GM18520 (cell line): ENCODE measurements around the gene ANXA4.

Experiments used
- ATAC-seq: cut with Tn5 transposase; IDR thresholded peaks from one replicate; pipeline ENCODE4 v1.9.1; 2021; ENCODE audit not compliant: unreplicated experiment

The ANXA4 gene

DNA sequence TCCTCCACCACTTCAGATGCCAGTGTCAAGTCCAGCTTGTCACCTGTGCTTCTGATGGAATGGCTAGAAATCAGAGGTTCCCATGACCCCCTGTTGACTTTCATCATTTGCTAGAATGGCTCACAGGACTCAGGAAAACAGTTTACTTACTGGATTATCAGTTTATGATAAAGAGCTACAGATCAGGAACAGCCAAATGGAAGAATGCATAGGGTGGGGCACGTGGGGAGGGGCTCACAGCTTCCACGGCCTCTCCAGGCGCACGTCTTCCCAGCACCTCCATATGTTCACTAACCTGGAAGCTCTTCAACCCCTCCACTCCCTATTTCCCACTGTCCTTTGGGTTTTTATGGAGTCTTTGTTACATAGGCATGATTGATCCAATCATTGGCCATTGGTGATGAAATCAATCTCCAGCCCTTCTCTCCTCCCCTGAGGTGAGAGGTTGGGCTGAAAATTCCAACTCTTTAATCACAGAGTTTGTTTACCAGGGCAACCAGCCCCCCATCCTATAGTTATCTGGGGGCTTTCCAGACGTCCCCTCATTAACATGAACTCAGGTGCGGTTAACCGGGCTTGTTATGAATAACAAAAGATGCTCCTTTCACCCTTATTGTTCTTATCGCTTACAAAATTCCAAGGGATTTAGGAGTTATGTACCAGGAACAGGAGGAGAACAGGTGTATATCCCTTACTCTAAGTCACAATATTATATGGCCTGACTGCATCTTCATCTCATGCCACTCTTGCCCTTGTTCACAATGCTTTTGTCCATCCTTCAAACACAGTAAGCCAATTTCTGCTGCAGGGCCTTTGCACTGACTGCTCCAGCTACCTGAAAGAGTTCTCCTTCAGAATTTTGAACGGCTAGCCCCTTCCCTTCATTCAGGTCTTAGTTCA is 35.2 kb downstream of the ANXA4 start:
- no peak for ATAC-seq

GRCh38 chr2:69777786-69778105 is 35.8 kb downstream of the ANXA4 start:
- no peak for ATAC-seq

GRCh38 chr2:69779258-69780001 is 37.5 kb downstream of the ANXA4 start:
- ATAC-seq, result no peak

GRCh38 chr2:69780921-69781320 is 39.0 kb downstream of the ANXA4 start:
- ATAC-seq, result no peak

GRCh38 chr2:69781321-69782248 is 39.7 kb downstream of the ANXA4 start:
- peak; percentile 59 for ATAC-seq

DNA sequence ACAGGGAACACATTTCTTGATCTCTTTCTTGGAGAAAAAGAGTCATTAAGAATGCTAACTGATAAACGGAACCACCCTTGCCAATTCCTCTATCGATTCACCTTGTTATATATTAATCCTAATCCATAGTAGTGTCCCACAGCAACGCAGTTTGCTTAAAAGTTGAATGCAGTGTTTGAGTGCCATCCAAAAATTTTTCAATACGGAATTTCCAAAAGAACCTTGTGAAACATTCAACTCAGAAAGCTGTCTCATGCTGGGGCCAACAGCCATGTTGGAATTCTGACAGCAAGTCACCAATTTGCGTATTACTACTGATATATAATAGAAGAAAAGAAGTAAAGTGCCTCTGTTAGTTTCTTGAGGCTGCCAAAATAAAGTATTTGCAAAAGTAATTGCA is 42.3 kb downstream of the ANXA4 start:
- ATAC-seq, result no peak

DNA sequence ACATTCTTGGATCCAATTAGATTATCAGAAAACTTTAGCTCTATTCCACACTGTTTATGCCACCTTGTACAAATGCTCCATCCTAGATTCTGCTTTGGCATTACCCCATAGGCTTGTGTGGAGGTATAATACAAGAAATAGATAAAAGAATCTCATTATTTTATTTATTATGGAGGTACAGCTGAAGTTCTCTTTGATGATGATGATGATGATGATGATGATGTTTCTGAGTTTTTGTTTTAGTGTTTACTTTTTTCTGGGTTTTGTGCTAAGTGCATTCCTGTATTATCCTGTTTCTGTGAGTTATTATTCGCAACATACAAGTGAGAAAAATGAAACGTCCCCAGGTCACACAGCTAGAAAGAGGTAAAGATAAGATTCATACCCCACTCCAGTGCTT is 43.4 kb downstream of the ANXA4 start:
- ATAC-seq, result no peak

GRCh38 chr2:69786052-69786560 is 44.2 kb downstream of the ANXA4 start:
- no peak for ATAC-seq

GRCh38 chr2:69789175-69789721 is 47.3 kb downstream of the ANXA4 start:
- ATAC-seq, result peak; percentile 65

DNA sequence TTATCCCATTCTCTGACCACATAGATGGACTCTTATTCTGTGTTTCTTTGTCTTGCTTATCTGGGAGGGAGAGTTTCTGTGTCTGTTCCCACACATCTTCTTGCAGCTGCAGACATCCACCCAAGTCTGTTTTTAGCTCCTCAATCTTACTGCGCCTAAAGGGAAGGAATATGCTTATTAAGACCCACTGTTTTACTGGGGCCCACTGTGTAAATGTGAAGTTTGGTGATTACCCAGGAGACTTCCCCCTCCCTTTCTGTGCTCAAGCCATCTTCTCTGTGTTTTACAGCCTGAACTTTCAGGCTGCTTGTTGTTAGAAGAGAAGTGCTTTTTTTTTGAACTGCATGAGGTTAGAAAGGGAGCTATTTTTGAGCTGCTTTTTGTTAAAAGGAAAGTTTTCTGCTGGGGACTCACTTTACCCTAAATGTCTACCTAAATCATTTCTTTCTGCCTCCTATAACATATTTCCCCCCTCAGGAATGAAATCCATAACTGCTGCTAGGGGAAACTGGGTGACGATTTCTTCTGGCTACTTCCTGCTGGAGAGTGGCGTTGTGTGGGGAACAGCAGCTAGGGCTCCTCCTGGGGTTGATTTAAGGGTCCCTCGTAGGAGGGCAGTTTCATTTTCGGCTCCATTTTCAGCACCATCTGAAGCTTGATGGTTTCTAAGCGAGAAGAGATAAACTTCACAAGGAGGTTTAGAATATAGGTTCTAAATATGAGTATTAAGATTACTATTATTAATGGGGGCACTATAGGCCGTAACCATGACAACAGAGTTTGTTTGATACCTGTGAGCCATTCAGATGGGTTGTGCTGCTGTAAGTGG is 48.1 kb downstream of the ANXA4 start:
- no peak for ATAC-seq

DNA sequence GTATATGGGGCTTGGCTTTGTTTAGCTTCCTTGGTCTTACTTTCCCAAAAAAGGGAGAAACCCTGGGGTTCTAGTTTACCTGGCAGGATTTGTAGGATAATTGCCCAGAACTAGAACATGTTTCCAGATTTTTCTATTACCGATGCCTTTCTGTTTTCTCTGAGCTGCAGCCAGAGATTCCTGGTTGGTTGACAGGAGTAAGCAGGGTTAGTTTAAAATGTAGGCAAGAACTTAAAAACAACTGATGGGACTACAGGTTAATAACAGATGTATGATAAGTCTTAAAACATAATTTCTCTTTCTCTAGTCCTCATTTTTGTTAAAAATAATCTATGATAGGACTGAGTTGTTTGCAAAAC is 48.6 kb downstream of the ANXA4 start:
- ATAC-seq, result no peak

DNA sequence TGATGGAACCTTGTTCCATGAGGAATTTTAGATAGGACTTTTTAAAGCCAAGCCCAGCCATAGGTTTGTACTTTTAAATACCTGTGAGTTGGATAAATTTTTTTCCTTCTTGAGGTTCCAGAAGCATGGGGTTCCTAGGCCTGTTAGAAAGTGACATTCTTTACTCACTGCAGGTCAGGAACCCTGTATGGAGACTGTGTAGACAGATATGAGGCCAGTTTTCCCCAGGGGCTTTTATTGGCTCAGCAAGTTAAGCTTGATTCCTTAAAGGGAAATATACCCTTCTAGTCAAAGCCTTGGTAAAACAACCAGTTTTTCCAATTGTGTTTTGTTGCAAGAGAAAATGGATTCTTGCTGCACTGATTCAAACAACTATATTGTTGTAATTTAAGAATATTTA is 49.1 kb downstream of the ANXA4 start:
- ATAC-seq, result no peak

DNA sequence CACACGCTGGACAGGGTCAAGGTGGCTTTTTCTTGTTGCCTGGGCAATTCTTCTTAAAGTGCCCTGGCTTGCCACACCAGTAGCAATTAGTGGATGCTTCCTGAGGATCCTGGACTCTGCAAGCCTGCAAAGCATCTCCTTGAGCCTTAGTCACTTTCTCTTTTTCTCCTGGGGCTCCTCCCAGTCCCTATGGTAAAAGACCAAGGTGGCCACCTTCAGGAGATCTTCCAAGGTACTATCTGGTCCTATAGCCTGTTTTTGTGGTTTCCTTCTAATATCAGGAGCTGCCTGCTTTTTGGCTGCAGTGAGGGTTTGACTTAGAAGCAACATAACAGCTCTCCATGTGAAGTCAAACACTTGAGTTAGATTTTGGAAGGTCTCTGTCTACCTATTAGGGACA is 54.2 kb downstream of the ANXA4 start:
- ATAC-seq, result no peak

DNA sequence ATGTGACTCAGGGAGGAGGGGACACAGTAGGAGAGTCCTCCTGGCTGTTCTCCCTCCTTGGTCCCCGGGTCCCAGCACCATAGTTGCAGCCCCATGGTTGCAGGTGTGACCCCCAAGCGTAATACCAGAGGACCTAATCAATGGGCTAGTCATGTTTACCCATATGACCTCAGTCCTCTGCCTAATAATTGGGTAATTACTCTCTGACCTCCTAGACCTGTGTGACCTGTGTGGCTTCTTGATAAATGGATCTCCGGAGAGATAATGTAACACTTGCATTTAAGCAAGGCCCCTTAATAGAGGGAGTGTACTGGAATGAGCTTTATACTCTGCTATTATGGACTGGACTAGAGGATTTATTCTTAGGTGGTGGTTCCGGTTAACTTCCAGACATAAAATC is 55.3 kb downstream of the ANXA4 start:
- ATAC-seq, result no peak

DNA sequence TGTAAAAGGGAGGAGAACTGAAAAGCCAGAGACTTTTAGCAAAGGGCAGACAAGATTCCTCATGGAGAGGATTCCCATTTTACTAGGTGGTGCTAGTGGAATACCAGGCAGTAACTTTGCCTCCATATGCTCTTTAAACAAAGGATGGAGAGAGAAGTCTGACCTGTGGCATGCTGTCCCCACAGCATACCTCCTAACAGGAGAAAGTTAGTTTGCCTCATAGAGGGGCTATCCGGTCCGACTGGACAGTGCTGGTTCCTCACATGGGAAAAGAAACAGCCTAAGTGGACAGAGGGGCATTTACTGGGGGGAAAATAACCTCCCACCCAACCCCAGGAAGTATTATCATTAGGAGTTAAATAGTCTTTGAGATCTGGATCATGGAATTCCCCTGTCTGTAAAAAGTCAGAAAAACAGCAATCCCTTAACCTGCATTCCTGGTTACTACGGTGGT is 55.9 kb downstream of the ANXA4 start:
- no peak for ATAC-seq

GRCh38 chr2:69798290-69798908 is 56.5 kb downstream of the ANXA4 start:
- ATAC-seq, result no peak

GRCh38 chr2:69798909-69799526 is 57.1 kb downstream of the ANXA4 start:
- no peak for ATAC-seq

DNA sequence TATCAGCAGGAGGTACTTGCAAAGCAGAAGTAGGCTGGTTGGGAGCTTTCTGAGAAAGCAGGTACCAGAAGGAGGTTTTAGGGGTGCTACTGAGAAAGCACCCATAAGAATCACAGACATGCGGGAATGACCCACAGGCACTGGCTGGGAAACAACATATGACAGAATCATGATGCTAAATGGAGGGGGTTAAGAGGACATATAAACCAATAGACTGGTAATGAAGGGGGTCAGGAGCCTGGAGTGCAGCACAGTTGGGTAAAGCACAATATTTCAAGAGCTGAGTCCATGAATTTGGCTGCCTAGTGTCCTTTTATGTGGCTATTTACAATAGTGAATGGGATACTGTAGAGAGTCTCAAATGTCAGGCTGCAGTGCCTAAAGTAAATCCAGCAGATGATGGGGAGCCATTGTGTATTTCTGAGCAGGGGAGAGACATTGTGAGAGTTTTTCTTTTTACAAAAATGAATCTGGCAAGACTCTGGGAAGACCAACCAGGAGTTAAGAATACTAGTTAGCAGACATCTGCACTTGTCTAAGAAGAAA is 59.9 kb downstream of the ANXA4 start:
- no peak for ATAC-seq
